Astrocyte (in vitro differentiated cells and primary cell): ENCODE data around the gene ZNF516. TPM values are rescaled to one million over a fixed set of nuclear protein-coding genes. Genes with fewer than 3 reads are reported as not detected.

ENCODE experiments used
- DNase-seq: peaks from one replicate; pipeline ENCODE4 v3.0.0-alpha.2; 2010; ENCODE audit warnings: low read depth
- FAIRE-seq: peaks from 2 replicates; lab custom pipeline; 2011; peaks lifted over from hg19 to GRCh38; lab: Jason Lieb, UNC
- H2AFZ ChIP-seq: 2 replicates; pipeline ENCODE4 v1.6.0; 2012; ENCODE audit warnings: low read depth, low read length, inconsistent platforms
- H3K27ac ChIP-seq: 2 replicates; pipeline ENCODE4 v1.5.1; 2011; ENCODE audit warnings: low read depth, low read length, inconsistent platforms
- H3K27me3 ChIP-seq: 2 replicates; pipeline ENCODE4 v1.6.0; 2011; ENCODE audit warnings: low read length, inconsistent platforms; ENCODE audit not compliant: insufficient read depth
- H3K36me3 ChIP-seq: 2 replicates; pipeline ENCODE4 v1.5.1; 2011; ENCODE audit warnings: low read length, inconsistent platforms; ENCODE audit not compliant: insufficient read depth
- H3K4me1 ChIP-seq: 2 replicates; pipeline ENCODE4 v1.5.1; 2011; ENCODE audit warnings: low read length, inconsistent platforms; ENCODE audit not compliant: insufficient read depth
- H3K4me2 ChIP-seq: 2 replicates; pipeline ENCODE4 v1.6.0; 2012; ENCODE audit warnings: low read length, inconsistent platforms
- H3K4me3 ChIP-seq: 2 replicates; pipeline ENCODE4 v1.5.1; 2011; ENCODE audit warnings: low read depth, mild to moderate bottlenecking, low read length, inconsistent platforms; ENCODE audit not compliant: insufficient read depth
- H3K79me2 ChIP-seq: 2 replicates; pipeline ENCODE4 v1.6.0; 2012; ENCODE audit warnings: mild to moderate bottlenecking, low read length, inconsistent platforms; ENCODE audit not compliant: insufficient read depth
- H3K9ac ChIP-seq: 2 replicates; pipeline ENCODE4 v1.6.0; 2012; ENCODE audit warnings: mild to moderate bottlenecking, low read length, inconsistent platforms
- H3K9me3 ChIP-seq: 2 replicates; pipeline ENCODE4 v1.5.1; 2012; ENCODE audit warnings: low read depth, mild to moderate bottlenecking, low read length, inconsistent platforms; ENCODE audit not compliant: insufficient read depth
- H4K20me1 ChIP-seq: 2 replicates; pipeline ENCODE4 v1.6.0; 2012; ENCODE audit warnings: low read length, inconsistent platforms; ENCODE audit not compliant: insufficient read depth
- H3K27ac Mint-ChIP-seq: one replicate; pipeline ENCODE4 v1.8.0; 2021; ENCODE audit warnings: mild to moderate bottlenecking, mixed read lengths; ENCODE audit not compliant: unreplicated experiment
- H3K27me3 Mint-ChIP-seq: one replicate; pipeline ENCODE4 v1.8.0; 2021; ENCODE audit warnings: low read depth, mixed read lengths; ENCODE audit not compliant: unreplicated experiment
- H3K36me3 Mint-ChIP-seq: one replicate; pipeline ENCODE4 v1.8.0; 2021; ENCODE audit warnings: low read depth, mixed read lengths; ENCODE audit not compliant: unreplicated experiment
- H3K4me1 Mint-ChIP-seq: one replicate; pipeline ENCODE4 v1.8.0; 2021; ENCODE audit warnings: low read depth, mixed read lengths; ENCODE audit not compliant: unreplicated experiment
- H3K4me3 Mint-ChIP-seq: one replicate; pipeline ENCODE4 v1.8.0; 2021; ENCODE audit warnings: mild to moderate bottlenecking, moderate library complexity, mixed read lengths; ENCODE audit not compliant: unreplicated experiment
- H3K9me3 Mint-ChIP-seq: one replicate; pipeline ENCODE4 v1.8.0; 2021; ENCODE audit warnings: mild to moderate bottlenecking, mixed read lengths; ENCODE audit not compliant: unreplicated experiment
- CTCF ChIP-seq: IDR thresholded peaks from 2 replicates; pipeline ENCODE4 v1.5.1; 2011; ENCODE audit warnings: low read depth, mild to moderate bottlenecking, inconsistent platforms, low read length, moderate library complexity; ENCODE audit not compliant: insufficient read depth
- EZH2 ChIP-seq: IDR thresholded peaks from 2 replicates; pipeline ENCODE4 v1.6.1; 2012; ENCODE audit warnings: mild to moderate bottlenecking, low read length, inconsistent platforms; ENCODE audit not compliant: insufficient read depth
- total RNA-seq: library from RNA; stranded (reverse); gene quantifications from 2 replicates; pipeline ENCODE4 v1.2.1, GENCODE V29; 2021

ZNF516 gene
- total RNA-seq, 1 donor from 2014 or later, result 59.8 TPM

GRCh38 chr18:76402026-76402990, 92.7 kb downstream of the ZNF516 start:
- Histone ChIP-seq H3K27me3 (no peaks in the 10 kb centered on the region), H4K20me1 (peaks cover 96% of the 10 kb centered on the region)
- FAIRE-seq, result no peak

GRCh38 chr18:76401498-76401897, 93.5 kb downstream of the ZNF516 start:
- no peak for FAIRE-seq
- no peaks in the 10 kb centered on the region for H3K9me3 Mint-ChIP-seq
- H3K4me3 Mint-ChIP-seq, result no peak overlapping the region

More at GRCh38 chr18:76402026-76402990, 92.7 kb downstream of the ZNF516 start:
- no peak overlapping the region for H3K4me3 ChIP-seq
- no peaks in the 10 kb centered on the region for H3K9me3 Mint-ChIP-seq
- H3K36me3 Mint-ChIP-seq, result peaks cover 7% of the 10 kb centered on the region
- H3K4me3 Mint-ChIP-seq, result peak overlapping the region; percentile 13
- TF ChIP-seq CTCF (no peak), EZH2 (no peak)
- no peaks in the 10 kb centered on the region for H3K36me3 ChIP-seq
- peak overlapping the region; percentile 6 for H3K27ac Mint-ChIP-seq
- H3K9ac ChIP-seq, result no peak overlapping the region
- no peaks in the 10 kb centered on the region for H3K4me1 ChIP-seq
- H3K79me2 ChIP-seq, result peaks cover 66% of the 10 kb centered on the region
- no peak overlapping the region for H3K27ac ChIP-seq
- peaks cover 8% of the 10 kb centered on the region for H3K4me1 Mint-ChIP-seq
- H2AFZ ChIP-seq, result no peak overlapping the region
- no peak for DNase-seq
- no peaks in the 10 kb centered on the region for H3K9me3 ChIP-seq
- no peaks in the 10 kb centered on the region for H3K27me3 Mint-ChIP-seq
- H3K4me2 ChIP-seq, result no peak overlapping the region

More at GRCh38 chr18:76401498-76401897, 93.5 kb downstream of the ZNF516 start:
- Mint-ChIP-seq H3K27me3 (no peaks in the 10 kb centered on the region), H3K36me3 (peaks cover 7% of the 10 kb centered on the region), H3K4me1 (peaks cover 8% of the 10 kb centered on the region), H3K27ac (no peak overlapping the region)
- Histone ChIP-seq H3K27ac (no peak overlapping the region), H3K4me1 (no peaks in the 10 kb centered on the region), H3K4me2 (no peak overlapping the region), H3K36me3 (no peaks in the 10 kb centered on the region), H3K4me3 (no peak overlapping the region), H2AFZ (no peak overlapping the region), H4K20me1 (peaks cover 96% of the 10 kb centered on the region), H3K9me3 (no peaks in the 10 kb centered on the region), H3K27me3 (no peaks in the 10 kb centered on the region), H3K9ac (no peak overlapping the region), H3K79me2 (peaks cover 63% of the 10 kb centered on the region)
- no peak for DNase-seq
- no peak for TF ChIP-seq EZH2
- TF ChIP-seq CTCF, result no peak
